Measurements from ENCODE around the gene ACBD6. TPM values are rescaled to one million over a fixed set of nuclear protein-coding genes. Genes with fewer than 3 reads are reported as not detected.

The ACBD6 gene
- total RNA-seq, 1 experiment from 2014 or later = 73.6 TPM

DNA sequence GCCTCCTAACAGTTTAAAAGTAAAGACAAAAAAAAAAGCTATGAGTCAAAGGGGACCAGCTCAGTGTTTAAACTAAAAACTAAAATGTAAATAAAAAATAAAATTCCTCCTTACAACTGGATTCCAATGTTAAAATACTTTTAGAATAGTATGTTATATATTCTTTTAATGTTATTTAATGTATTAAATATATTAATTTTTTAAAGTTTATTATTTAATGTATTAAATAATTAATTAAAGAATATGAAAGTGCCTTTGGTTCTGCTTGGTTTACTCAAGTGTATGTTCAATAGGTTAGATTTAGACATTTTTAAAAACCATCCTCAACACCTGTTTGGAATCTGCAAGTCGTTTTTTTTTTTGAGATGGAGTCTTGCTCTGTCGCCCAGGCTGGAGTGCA is 13.1 kb downstream of the ACBD6 start:
- TF ChIP-seq, protein P1, sequence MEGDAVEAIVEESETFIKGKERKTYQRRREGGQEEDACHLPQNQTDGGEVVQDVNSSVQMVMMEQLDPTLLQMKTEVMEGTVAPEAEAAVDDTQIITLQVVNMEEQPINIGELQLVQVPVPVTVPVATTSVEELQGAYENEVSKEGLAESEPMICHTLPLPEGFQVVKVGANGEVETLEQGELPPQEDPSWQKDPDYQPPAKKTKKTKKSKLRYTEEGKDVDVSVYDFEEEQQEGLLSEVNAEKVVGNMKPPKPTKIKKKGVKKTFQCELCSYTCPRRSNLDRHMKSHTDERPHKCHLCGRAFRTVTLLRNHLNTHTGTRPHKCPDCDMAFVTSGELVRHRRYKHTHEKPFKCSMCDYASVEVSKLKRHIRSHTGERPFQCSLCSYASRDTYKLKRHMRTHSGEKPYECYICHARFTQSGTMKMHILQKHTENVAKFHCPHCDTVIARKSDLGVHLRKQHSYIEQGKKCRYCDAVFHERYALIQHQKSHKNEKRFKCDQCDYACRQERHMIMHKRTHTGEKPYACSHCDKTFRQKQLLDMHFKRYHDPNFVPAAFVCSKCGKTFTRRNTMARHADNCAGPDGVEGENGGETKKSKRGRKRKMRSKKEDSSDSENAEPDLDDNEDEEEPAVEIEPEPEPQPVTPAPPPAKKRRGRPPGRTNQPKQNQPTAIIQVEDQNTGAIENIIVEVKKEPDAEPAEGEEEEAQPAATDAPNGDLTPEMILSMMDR (IDR thresholded peaks at IDR 0.05; ENCODE audit: unreplicated experiment) = no peak
- H3K4me1 Mint-ChIP-seq (ENCODE audit: low read depth, unreplicated experiment) = no peaks in the 10 kb centered on the region
- no peak overlapping the region for H3K4me3 Mint-ChIP-seq (ENCODE audit: low read depth, unreplicated experiment)
- no peaks in the 10 kb centered on the region for H3K9me3 Mint-ChIP-seq (ENCODE audit: low read depth, unreplicated experiment)
- BruUV-seq (replicated peaks) = no TSS peak
- H3K27me3 Mint-ChIP-seq (ENCODE audit: unreplicated experiment) = no peaks in the 10 kb centered on the region
- no peak overlapping the region for H3K27ac Mint-ChIP-seq (ENCODE audit: unreplicated experiment)
- H3K36me3 Mint-ChIP-seq (ENCODE audit: insufficient read depth, unreplicated experiment) = peaks cover 20% of the 10 kb centered on the region
- CTCF ChIA-PET = interaction anchor here (0.7 to 2.0 kb wide), 4 partner anchors 13 to 310 kb away, joined by 3 to 5 read pairs (median 3); partner anchors contain the start of gene ACBD6
- intact Hi-C loops (cut with micrococcal nuclease; ENCODE audit: unreplicated experiment) = no loop called here
- no peak for DNase-seq

DNA sequence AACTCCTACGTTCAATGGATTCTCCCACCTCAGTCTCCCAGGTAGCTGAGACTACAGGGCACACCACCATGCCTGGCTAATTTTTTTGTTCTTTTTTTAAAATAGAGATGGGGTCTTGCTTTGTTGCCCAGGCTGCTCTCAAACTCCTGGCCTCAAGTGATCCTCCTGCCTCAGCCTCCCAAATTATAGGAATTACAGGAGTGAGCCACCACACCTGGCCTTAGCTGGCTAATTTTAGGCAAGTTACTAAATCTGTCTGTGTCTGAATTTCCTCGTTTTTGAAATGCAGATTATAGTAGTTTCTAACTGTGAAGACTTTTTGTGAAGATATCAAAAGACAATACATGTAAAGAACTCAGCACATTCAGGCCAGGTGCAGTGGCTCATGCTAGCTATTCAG is 13.7 kb downstream of the ACBD6 start:
- TF ChIP-seq, protein P1 (IDR thresholded peaks at IDR 0.05; ENCODE audit: unreplicated experiment) = no peak
- no TSS peak for BruUV-seq (replicated peaks)
- no peaks in the 10 kb centered on the region for H3K9me3 Mint-ChIP-seq (ENCODE audit: low read depth, unreplicated experiment)
- H3K36me3 Mint-ChIP-seq (ENCODE audit: insufficient read depth, unreplicated experiment) = peaks cover 18% of the 10 kb centered on the region
- CTCF ChIA-PET = interaction anchor here (2.0 kb wide), 1 partner anchor 14 kb away, joined by 5 read pairs; the partner anchor contains the start of gene ACBD6
- H3K4me1 Mint-ChIP-seq (ENCODE audit: low read depth, unreplicated experiment) = no peaks in the 10 kb centered on the region
- H3K27me3 Mint-ChIP-seq (ENCODE audit: unreplicated experiment) = no peaks in the 10 kb centered on the region
- intact Hi-C loops (cut with micrococcal nuclease; ENCODE audit: unreplicated experiment) = no loop called here
- H3K4me3 Mint-ChIP-seq (ENCODE audit: low read depth, unreplicated experiment) = no peak overlapping the region
- no peak for DNase-seq
- H3K27ac Mint-ChIP-seq (ENCODE audit: unreplicated experiment) = no peak overlapping the region

DNA sequence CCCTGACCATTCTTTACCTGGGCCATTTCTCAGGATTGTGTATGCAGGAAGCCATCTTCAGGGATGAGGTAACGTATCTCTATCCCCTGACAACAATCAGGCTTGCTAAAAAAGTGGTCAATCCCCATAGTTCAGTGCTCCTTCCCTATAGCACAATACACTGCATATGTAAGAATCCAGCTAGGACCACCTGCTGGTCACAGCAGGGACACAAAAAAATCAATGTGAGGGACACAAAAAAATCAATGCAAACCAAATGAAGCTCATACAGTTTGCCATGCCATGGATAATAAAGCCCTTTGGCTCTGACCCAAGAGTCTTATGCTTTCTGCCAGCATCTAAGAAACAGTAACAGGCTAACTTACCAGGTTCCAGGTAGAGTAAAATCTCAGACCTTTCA is 16.3 kb downstream of the ACBD6 start:
- Mint-ChIP-seq H3K27me3 (ENCODE audit: unreplicated experiment) (no peaks in the 10 kb centered on the region), H3K4me3 (ENCODE audit: low read depth, unreplicated experiment) (no peak overlapping the region), H3K9me3 (ENCODE audit: low read depth, unreplicated experiment) (no peaks in the 10 kb centered on the region), H3K27ac (ENCODE audit: unreplicated experiment) (no peak overlapping the region), H3K36me3 (ENCODE audit: insufficient read depth, unreplicated experiment) (peaks cover 6% of the 10 kb centered on the region), H3K4me1 (ENCODE audit: low read depth, unreplicated experiment) (peaks cover 12% of the 10 kb centered on the region)
- TF ChIP-seq, protein P1 (IDR thresholded peaks at IDR 0.05; ENCODE audit: unreplicated experiment) = no peak
- CTCF ChIA-PET = no interaction called here
- no peak for DNase-seq
- intact Hi-C loops (cut with micrococcal nuclease; ENCODE audit: unreplicated experiment) = no loop called here
- BruUV-seq (replicated peaks) = no TSS peak

DNA sequence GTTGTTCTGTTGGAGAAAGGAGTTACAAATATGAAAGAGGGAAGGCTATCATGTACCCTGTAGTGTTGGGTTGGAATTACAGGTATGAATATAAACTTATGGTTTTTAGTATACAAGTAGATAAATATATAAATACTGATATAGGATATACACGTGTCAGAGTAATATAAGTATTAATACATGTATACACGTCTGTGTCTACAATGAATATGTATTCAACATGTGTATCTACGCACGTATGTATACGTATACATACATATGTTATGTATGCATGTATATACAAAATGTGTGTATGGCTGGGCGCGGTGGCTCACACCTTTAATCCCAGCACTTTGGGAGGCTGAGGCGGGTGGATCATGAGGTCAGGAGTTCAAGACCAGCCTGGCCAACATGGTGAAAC is 17.9 kb downstream of the ACBD6 start:
- Mint-ChIP-seq H3K4me1 (ENCODE audit: low read depth, unreplicated experiment) (peaks cover 12% of the 10 kb centered on the region), H3K27ac (ENCODE audit: unreplicated experiment) (no peak overlapping the region), H3K36me3 (ENCODE audit: insufficient read depth, unreplicated experiment) (peaks cover 15% of the 10 kb centered on the region), H3K4me3 (ENCODE audit: low read depth, unreplicated experiment) (no peak overlapping the region), H3K27me3 (ENCODE audit: unreplicated experiment) (no peaks in the 10 kb centered on the region), H3K9me3 (ENCODE audit: low read depth, unreplicated experiment) (no peaks in the 10 kb centered on the region)
- no TSS peak for BruUV-seq (replicated peaks)
- CTCF ChIA-PET = no interaction called here
- TF ChIP-seq, protein P1 (IDR thresholded peaks at IDR 0.05; ENCODE audit: unreplicated experiment) = no peak
- DNase-seq = no peak
- intact Hi-C loops (cut with micrococcal nuclease; ENCODE audit: unreplicated experiment) = no loop called here
